ENCODE measurements around the gene CDS1.
"Not testable (repeated sequence)": the region's sequence is repeated elsewhere in the genome, so short reads cannot be mapped to it uniquely, and the experiment has no call there.

The CDS1 gene

DNA sequence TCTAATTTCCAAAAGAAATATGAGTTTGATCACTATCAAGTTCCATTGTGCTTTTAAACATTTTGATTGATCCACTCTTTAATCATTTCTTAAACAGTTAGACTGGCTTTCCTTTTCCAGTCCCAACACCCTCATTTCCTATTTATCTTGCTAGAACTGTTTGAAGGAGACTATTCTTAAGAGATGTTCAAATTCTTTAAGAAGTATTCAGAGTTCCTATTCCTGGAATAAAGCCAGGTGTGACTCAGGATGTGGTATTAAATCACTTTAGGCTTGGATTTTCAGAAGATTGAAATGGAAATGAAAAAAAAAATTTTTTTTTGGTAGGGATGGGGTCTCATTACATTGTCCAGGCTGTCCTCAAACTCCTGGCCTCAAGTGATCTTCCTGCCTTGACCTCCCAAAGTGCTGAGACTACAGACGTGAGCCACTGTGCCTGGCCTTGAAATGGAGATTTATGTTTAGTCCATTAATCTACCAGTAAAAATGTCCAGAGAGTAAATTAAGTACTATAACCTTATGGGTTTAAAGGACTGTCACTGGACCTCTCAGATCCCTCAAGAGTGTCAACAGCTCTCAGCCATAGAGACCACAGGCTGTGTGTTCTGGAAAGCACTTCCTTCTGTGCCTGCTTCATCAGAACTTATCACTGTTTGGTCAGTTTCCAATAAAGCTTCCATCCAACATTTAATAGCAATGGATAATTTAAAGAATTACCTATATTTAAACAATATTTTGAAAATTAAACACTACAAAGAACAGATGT, 90.7 kb downstream of the CDS1 start:
- no peak for DNase-seq (ENCODE audit: low read depth)

DNA sequence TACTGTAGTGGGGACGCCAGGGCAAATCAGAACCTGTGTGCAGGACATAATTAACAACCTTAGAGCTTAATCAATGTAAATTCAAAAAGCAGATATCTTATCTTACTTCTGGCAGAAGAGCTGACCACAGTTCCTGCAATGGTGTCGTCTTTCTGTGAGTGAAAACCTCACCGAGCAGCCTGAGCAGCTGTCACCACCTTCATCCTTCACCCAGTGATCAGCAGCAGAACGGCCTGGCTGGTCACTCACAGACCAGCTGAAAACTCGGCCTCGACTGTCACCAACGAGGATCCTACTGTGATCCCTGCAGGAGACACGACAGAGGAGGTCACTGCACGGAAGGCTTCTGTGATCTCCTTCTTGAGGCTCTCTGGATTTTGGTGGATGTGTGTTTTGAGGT, 94.2 kb downstream of the CDS1 start:
- no peak for DNase-seq (ENCODE audit: low read depth)

DNA sequence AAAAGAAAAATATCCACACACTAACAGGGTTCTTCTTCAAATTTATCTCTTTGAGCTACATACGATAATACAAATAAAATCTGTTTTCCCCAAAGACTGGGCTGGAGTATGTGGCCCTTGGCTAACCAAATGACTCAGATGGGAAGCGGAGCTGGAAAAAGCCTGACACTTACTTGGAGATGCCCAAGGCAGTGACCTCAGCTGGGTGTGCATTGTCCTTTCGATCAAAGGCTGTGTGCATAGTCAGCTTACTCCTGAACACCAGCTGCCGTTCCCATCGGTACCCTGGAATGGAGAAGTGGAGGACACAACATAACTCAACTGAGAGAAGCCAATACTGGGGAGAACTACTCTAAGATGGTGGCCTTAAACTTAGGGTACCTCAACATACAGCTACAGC, 95.1 kb downstream of the CDS1 start:
- no peak for DNase-seq (ENCODE audit: low read depth)

DNA sequence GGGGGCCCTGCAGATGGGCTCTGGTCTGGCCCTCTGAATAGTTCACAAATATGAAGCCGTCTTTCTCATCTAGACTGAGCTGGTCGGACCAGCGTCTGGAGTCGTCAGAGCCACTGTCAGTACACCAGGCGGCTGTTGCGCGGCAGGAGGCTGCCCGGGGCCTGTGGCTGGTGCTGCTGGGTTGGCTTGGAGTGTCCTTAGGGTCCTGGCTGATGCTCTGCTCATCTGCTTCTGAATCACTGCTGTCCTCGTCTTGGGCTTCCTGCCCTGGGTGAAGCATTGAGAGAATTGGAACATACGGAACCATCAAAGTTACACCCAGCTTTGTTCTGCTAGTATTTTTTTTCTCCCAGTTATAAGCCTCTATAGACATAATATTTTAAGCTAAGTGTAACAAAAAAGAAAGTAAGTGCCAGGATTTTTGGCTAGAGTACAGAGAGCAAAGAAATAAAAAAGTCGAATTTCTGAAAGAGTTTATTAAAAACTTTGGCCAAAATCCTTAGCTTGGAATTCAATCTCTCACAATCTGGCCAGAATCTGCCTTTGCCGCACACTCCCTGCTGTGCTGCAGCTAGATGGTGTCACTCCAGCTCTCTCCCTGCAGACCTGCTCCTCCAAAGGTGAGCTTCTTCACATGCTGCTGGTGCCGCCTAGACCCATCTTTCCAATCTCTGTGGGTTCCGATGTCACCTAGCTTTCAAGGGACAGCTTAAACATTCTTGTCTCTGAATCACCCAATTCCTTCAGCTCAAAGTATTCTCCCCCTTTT, 96.2 kb downstream of the CDS1 start:
- no peak for DNase-seq (ENCODE audit: low read depth)

DNA sequence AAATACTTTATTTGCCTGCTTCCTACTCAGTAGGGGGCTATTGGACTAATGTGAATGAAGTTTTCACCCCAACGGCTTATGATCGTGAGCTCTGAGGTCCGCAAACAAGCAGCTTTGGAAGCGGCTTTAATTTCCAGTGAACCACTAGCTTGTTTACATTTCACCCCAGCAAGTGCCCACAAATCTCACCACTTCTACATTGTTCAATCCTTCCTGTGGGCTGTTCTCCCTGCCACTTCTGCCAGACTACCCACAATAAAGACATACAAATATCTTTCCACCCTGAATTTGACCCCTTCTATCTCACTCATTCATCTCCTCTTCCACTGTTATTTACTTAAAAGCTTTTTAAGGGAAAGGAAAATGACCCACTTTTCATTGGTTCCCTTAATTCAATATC, 98.0 kb downstream of the CDS1 start:
- DNase-seq (ENCODE audit: low read depth): no peak

DNA sequence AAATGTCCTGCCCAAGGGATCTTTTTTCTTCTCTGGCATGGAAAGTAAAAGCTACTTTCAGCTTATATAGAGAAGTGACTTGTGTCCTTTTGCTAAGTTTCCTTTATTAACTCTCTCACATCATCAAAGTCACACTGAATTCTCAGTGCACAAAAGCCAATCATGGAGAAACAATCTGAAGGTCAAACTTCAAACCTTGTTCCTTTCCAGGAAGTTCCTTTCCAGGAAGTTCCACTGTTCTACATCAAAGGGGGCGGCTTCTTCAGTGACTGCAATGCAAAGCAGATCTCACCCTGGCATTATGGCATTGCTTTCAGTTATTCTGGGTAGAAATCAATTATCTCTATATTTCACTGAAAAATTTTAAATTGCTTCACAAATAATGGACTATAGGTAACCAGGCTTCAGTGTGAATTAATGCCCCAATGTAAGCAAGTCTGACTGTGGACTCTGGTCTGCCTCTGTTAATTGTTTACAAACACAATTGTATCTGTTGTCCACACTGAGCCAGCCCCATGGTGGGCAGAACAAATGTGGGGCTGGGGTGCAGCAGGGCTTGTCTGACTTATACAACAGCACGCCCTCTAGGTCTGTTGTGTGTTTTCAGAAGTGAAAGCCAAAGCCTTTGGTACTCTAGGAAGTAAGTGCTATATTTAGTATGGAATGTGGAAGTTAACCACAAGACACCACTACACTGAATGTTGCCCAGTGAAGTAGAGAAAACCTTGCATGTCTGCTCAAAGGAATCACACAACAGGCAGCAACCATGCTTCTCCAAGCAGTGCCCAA, 98.8 kb downstream of the CDS1 start:
- DNase-seq (ENCODE audit: low read depth): no peak

DNA sequence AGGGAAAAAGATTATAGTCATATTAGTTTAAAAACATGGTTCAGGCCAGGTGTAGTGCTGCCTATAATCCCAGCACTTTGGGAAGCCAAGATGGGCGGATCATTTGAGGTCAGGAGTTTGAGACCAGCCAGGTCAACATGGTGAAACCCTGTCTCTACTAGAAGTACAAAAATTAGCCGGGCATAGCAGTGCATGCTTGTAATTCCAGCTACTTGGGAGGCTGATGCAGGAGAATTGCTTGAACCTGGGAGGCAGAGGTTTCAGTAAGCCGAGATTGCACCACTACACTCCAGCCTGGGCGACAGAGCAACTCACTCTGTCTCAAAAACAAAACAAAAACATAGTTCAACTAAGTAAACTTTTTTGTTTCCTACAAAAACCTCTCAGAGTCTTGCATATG, 99.7 kb downstream of the CDS1 start:
- not testable (repeated sequence) for DNase-seq (ENCODE audit: low read depth)

DNA sequence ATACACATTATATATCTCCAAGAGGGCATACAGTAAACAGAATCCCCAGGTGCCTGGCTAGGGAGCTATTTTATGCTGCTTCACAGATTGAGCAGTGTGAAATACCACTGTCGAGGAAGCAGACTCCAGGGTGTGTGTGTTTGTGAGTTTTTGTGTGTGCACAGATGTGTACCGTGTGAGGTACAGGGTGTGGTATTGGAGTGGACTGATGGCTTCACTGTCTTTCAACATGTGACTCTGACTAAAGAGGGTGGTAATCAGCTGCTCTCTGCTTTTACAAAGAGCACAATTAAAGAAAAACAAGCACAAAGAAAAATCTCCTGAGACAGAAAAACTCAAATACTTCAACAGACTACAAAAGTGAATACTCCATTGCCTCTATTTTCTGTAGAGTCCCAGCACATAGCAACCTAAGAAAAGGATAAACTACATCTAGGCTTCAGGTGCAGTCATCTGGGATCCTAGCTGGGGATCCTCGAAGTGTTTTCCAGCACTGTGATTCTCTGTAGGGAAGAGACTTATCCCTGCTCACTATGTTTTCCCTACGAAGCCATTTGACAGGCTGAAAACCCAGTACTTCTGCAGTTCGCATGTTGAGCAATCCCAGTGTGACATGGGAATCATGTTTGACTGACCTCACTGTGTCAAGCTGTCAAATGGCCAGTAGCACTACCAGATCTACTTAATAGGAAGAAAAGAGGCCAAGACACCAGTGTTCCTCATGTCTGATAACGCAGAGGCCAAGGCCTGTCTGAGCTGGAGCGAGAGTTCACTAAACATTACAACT, 100.3 kb downstream of the CDS1 start:
- DNase-seq (ENCODE audit: low read depth): no peak

DNA sequence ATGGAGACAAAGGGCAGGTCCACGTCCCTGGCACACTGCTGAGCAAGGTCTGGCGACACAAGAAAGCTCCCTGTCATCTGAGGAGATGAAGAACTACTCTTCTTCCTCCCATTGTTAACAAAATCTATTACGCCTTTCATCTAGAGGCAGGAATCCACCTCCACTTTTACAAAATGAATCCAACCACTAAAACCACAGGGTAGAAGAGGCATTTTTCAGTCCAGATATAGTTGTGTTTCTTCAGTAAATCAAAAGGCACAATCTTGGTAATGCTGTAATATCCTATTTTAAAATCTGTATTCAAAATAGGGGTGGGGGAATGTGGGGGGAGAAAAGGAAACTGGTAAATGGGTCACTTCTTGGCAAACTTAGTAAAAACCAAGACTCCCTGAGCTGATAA, 101.4 kb downstream of the CDS1 start:
- no peak for DNase-seq (ENCODE audit: low read depth)

DNA sequence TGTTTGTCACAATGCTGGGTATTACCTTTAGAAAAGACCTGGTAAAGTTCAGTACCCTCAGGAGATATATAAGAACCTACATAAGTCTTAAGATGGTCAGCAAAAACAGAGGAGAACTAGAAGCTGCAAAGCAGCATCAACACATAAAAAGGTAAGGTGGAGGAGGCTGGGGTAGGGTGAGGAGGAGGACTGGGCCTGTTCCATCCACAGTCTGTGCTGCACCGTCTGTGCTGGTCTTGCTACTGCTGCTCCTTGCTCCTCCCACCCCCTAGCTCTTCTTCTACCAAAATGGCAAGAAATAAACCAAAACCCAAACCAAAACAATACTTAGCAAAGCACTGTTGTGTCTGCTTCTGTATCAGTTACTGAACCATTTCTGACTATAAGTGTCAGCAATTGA, 102.2 kb downstream of the CDS1 start:
- DNase-seq (ENCODE audit: low read depth): no peak

DNA sequence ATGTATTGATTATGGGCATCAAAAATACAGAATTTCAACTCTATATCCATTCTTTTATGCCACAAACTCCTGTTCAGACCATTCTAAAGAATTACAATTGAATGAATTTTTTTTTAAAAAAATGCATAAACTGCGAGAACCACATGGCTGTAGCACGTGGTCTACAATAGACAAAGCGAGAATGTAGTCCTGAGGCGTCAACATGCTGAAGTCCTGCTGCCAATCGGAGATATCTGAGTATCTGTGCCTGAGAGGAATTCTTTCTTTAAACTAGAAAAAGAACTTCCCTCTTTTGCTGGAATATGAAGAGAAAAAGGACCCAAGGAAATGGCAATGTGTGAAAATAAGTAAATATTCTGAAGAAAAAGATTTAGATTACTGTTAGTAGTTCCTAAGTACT, 105.7 kb downstream of the CDS1 start:
- DNase-seq (ENCODE audit: low read depth): no peak

DNA sequence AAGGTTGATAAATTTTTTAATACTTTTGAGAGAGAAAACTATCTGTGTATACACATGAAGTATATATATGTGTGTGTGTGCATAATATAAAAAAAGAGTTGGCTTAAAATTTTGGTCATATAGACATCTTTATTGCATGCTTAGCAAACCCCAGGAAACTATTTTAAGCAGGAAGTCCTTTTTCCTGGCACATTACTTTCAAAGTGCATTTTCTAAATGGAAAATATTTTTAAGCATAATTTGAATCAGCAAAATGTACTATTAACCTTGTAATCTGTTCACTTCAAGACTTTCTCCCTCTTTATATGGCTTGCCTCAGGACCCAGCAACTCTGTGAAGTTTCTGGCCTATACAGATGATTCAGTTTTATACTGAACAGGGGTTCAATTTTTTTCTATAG, 106.3 kb downstream of the CDS1 start:
- no peak for DNase-seq (ENCODE audit: low read depth)

DNA sequence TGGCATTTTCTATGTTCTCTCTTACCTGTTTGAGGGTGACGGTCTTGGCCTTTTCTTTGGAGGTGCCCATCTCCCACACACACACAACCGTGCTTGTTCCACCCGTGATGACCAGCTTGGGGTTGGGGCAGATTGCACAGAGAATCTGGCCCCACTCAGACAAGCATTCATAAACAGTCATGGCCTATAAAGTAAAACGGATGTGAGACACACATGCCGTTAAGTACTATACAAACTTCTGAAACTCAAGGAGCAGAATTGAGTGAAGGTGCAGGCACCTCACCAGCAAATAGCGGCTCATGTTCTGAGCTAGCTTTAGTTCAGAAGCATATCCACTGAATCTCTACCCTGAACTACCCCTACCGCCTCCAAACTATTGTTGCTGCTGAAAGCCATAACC, 107.6 kb downstream of the CDS1 start:
- DNase-seq (ENCODE audit: low read depth): no peak

DNA sequence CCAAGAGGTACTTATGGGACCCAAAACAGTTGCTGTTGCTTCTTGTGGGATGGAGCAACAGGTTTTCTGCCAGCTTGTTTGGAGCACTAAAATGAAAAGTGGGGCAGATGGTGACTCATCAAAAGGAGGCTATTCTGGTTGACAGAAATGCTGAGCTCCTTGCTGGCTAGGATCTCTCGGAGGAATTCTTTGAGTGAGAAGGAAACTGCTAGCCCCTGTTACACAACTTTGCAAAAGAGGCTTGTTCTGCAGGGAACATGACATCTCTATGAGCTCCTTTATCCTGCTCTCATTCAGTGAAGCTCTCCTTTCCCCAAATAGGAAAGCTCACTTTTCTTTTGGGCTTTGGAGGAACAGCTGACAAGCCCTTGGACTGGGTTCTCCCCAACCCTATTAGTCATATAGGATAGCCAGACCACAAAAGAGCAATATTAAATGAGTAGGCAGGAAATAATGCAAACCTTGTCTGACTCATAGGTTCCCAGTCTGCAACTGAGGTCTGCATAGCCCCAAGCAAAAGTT, 108.3 kb downstream of the CDS1 start:
- no peak for DNase-seq (ENCODE audit: low read depth)

DNA sequence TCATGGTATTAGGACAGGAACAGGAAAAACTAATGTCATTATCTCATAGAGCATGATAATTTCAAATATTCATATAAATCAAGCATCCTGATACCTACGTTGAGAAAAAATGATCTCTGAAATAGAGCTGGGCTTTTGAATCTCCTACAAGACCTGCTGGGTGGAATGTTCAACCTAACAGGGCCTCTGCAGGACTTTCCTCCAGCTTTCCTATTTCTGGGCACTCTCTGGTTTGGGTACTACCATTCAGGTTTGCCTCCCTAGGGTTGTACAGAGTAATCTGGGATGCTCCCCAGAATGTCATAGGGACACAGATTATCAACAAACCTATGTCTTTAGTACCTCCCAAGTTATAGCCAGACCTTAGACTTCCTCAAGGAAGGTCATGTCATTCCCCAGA, 108.9 kb downstream of the CDS1 start:
- DNase-seq (ENCODE audit: low read depth): no peak

DNA sequence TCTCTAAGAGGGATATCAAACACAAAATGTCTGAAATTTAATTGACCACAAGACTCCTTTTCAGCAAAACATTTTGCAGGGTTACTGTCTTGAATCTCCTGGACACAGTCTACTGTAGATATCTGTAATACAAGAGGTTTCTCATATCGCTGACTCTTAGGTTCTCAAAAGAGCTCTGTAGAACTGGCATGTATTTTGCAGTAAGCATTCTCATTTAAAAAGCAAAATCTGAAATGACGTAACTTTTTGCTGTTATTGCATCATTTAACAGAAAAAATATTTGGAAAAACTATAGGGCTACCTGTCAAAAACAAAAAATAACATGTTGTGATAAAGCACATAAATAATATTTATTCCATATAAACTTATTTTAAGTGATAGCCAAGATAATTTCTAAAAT, 114.2 kb downstream of the CDS1 start:
- no peak for DNase-seq (ENCODE audit: low read depth)

DNA sequence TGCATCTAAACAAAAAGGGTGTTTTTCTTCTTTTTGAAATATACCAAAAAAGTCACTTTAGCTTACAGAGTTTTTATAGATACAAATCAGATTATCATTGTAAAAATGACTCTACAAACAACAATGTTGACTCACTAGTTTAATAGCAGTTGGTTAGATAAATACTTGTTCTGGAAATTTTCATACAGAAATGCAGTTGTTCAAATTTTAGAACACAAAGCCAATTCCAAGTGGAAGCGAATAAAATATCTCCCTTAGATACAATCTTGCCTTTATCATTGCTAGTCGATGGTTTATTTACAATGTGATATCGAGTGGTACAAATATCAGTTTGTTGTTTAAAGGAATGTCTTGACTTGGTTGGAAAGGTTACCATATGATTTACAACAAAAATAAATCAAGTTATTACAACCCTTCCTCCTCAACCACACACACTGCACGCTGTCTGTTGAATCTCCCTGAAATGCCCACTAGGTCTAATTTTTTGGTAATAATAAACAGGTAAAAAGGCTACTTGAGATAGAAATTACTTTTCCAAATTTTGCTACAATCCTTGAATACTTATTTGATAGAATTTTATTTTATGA, 114.8 kb downstream of the CDS1 start:
- DNase-seq (ENCODE audit: low read depth): no peak

DNA sequence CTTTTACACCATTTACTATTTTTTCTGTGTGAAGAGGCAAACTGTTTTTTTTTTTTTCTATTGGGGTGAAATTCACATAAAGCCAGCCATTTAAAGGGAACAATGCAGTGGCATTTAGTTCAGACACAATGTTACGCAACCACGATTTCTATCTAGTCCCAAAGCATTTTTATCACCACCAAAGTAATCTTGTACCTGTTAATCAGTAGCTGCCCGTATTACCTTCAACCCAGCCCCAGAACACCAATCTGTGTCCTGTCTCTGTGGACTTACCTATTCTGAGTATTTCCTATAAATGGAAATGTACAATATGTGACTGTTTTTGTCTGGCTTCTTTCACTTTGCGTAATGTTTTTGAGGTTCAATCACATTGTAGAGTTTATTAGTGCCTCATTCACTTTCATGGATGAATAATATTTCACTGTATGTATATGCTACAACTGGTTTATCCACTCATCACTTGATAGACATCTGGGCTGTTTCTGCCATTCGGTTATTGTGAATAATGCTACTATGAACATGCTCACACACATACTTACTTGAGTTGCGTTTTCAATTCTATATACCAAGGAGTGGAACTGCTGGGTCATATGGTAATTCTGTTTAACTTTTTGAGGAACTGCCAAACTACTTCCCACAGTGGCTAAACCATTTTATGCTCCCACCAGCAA, 116.2 kb downstream of the CDS1 start:
- DNase-seq (ENCODE audit: low read depth): no peak
